Measurements from ENCODE around the gene KLRB1. TPM values are rescaled to one million over a fixed set of nuclear protein-coding genes. Genes with fewer than 3 reads are reported as not detected.
"Not testable (repeated sequence)": the region's sequence is repeated elsewhere in the genome, so short reads cannot be mapped to it uniquely, and the experiment has no call there.

KLRB1 gene
- total RNA-seq, 1 donor from 2014 or later, result not detected

- Histone ChIP-seq H3K36me3 (no peaks in the 10 kb centered on the region), H3K4me1 (no peaks in the 10 kb centered on the region), H3K27ac (no peak overlapping the region), H3K27me3 (no peaks in the 10 kb centered on the region), H3K9me3 (no peaks in the 10 kb centered on the region), H3K4me3 (no peak overlapping the region)
- no peak for DNase-seq (ENCODE audit: low spot score in 2 of 2)
- no peak for TF ChIP-seq CTCF (IDR thresholded peaks at IDR 0.05)
- intact Hi-C loops (cut with DNase I), result no loop called here
Observed at GRCh38 chr12:9604287-9604686, 3.4 kb downstream of the KLRB1 start.

GRCh38 chr12:9600426-9600825, 7.3 kb downstream of the KLRB1 start:
- H3K36me3 ChIP-seq; H3K4me1 ChIP-seq; DNase-seq (ENCODE audit: low spot score in 2 of 2); H3K9me3 ChIP-seq; H3K27ac ChIP-seq; H3K27me3 ChIP-seq; H3K4me3 ChIP-seq; intact Hi-C loops (cut with DNase I): not testable (repeated sequence)

- TF ChIP-seq CTCF (IDR thresholded peaks at IDR 0.05), result no peak
- intact Hi-C loops (cut with DNase I), result no loop called here
- Histone ChIP-seq H3K36me3 (no peaks in the 10 kb centered on the region), H3K9me3 (no peaks in the 10 kb centered on the region), H3K4me3 (no peak overlapping the region), H3K27me3 (no peaks in the 10 kb centered on the region), H3K4me1 (no peaks in the 10 kb centered on the region), H3K27ac (no peak overlapping the region)
- DNase-seq (ENCODE audit: low spot score in 2 of 2), result no peak
Observed at GRCh38 chr12:9598363-9598762, 9.4 kb downstream of the KLRB1 start.

GRCh38 chr12:9597365-9597764, 10.4 kb downstream of the KLRB1 start:
- Histone ChIP-seq H3K4me3 (no peak overlapping the region), H3K9me3 (no peaks in the 10 kb centered on the region), H3K4me1 (no peaks in the 10 kb centered on the region), H3K36me3 (no peaks in the 10 kb centered on the region), H3K27ac (no peak overlapping the region), H3K27me3 (no peaks in the 10 kb centered on the region)
- TF ChIP-seq CTCF (IDR thresholded peaks at IDR 0.05), result no peak
- no peak for DNase-seq (ENCODE audit: low spot score in 2 of 2)
- intact Hi-C loops (cut with DNase I), result no loop called here

GRCh38 chr12:9590441-9590840, 17.3 kb downstream of the KLRB1 start:
- no peaks in the 10 kb centered on the region for H3K9me3 ChIP-seq
- H3K4me1 ChIP-seq, result no peaks in the 10 kb centered on the region
- no peak for TF ChIP-seq CTCF (IDR thresholded peaks at IDR 0.05)
- no peaks in the 10 kb centered on the region for H3K27me3 ChIP-seq
- no peak overlapping the region for H3K4me3 ChIP-seq
- H3K27ac ChIP-seq, result no peak overlapping the region
- no peaks in the 10 kb centered on the region for H3K36me3 ChIP-seq
- intact Hi-C loops (cut with DNase I), result no loop called here
- no peak for DNase-seq (ENCODE audit: low spot score in 2 of 2)

- no peaks in the 10 kb centered on the region for H3K4me1 ChIP-seq
- no peak for TF ChIP-seq CTCF (IDR thresholded peaks at IDR 0.05)
- H3K27me3 ChIP-seq, result no peaks in the 10 kb centered on the region
- H3K27ac ChIP-seq, result no peak overlapping the region
- no peak overlapping the region for H3K4me3 ChIP-seq
- H3K9me3 ChIP-seq, result no peaks in the 10 kb centered on the region
- DNase-seq (ENCODE audit: low spot score in 2 of 2), result no peak
- intact Hi-C loops (cut with DNase I), result no loop called here
- no peaks in the 10 kb centered on the region for H3K36me3 ChIP-seq
Observed at GRCh38 chr12:9588749-9589148, 19.0 kb downstream of the KLRB1 start.

Measured in ascending aorta (tissue), 2 donors.